Measurements from ENCODE around the gene SRP54. TPM values are rescaled to one million over a fixed set of nuclear protein-coding genes. Genes with fewer than 3 reads are reported as not detected.

The SRP54 gene
- total and polyA plus RNA-seq, 2 donors (not counting 3 experiments of a cell fraction or from before 2014, with no cell fraction given), result 32.8 to 63.7 TPM

DNA sequence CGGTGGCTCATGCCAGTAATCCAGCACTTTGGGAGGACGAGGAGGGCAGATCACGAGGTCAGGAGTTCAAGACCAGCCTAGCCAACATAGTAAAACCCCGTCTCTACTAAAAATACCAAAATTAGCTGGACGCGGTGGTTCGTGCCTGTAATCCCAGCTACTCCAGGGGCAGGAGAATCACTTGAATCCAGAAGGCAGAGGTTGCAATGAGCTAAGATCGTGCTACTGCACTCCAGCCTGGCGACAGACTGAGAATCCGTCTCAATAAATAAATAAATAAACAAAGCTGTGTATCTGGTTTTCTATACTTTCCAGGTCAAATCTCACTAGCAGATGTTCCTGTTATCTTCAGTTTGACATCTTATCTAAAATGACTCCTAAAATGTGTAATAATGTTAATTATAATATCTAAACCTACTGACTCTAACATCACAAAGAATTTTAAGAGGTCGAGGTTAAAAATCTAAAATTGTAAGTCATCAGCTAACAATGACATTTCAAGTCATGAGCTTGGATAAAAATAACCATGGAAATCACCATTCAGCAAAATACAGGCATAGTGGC, 2.4 kb upstream of the SRP54 start:
- Histone ChIP-seq H3K9me3 (replicated peaks; ENCODE audit: control insufficient read depth, insufficient read depth, low read length) (no peaks in the 10 kb centered on the region), H3K4me2 (ENCODE audit: insufficient read depth, low read length) (peak overlapping the region; percentile 95), H3K9ac (replicated peaks; ENCODE audit: extremely low read depth, insufficient read depth, low read length) (no peak overlapping the region), H3K36me3 (ENCODE audit: control insufficient read depth in 2 of 2, extremely low read depth in 1 of 2, insufficient read depth in 2 of 2, low read length in 2 of 2) (no peaks in the 10 kb centered on the region), H2AFZ (ENCODE audit: low read depth, low read length) (peak overlapping the region; percentile 70), H3K4me1 (ENCODE audit: control insufficient read depth, extremely low read depth, insufficient read depth, low read length) (peaks cover 15% of the 10 kb centered on the region), H3K4me3 (replicated peaks in 1 of 3; ENCODE audit: insufficient read depth in 1 of 3, low read depth in 1 of 3, low read length in 3 of 3) (peak overlapping the region in 2 of 3 experiments; percentile 85 to 91), H3K9me1 (replicated peaks; ENCODE audit: control insufficient read depth, extremely low read depth, insufficient read depth, low read length) (no peaks in the 10 kb centered on the region), H3K27me3 (ENCODE audit: control insufficient read depth in 2 of 2, insufficient read depth in 2 of 2, low read length in 2 of 2) (no peaks in the 10 kb centered on the region), H4K20me1 (replicated peaks; ENCODE audit: control insufficient read depth, extremely low read depth, insufficient read depth, low read length) (no peaks in the 10 kb centered on the region), H3K79me2 (ENCODE audit: control insufficient read depth, insufficient read depth, low read length) (peaks cover 51% of the 10 kb centered on the region), H3K27ac (ENCODE audit: insufficient read depth, low read depth, low read length) (peak overlapping the region; percentile 31)
- no peak for DNase-seq (ENCODE audit: low read depth, low spot score)
- CTCF ChIA-PET, result interaction anchor here (0.8 to 2.5 kb wide), 9 partner anchors 9 to 838 kb away, joined by 3 to 12 read pairs (median 4); partner anchors contain the start of genes BAZ1A and FAM177A1
- dilution Hi-C loops (cut with MboI; ENCODE audit: extremely low pct_ligation_motif_present, low sequenced_read_pairs), result no loop called here
- TF ChIP-seq POLR2A (IDR thresholded peaks at IDR 0.05; ENCODE audit: low read depth, low read length), result no peak
- TF ChIP-seq FOS (IDR thresholded peaks at IDR 0.05; ENCODE audit: borderline replicate concordance, insufficient read depth, low read length), result no peak
- no peak for TF ChIP-seq EZH2 (IDR thresholded peaks at IDR 0.05; ENCODE audit: borderline replicate concordance, low read depth, low read length, severe bottlenecking)
- TF ChIP-seq, protein P1, sequence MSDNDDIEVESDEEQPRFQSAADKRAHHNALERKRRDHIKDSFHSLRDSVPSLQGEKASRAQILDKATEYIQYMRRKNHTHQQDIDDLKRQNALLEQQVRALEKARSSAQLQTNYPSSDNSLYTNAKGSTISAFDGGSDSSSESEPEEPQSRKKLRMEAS (IDR thresholded peaks at IDR 0.05; ENCODE audit: insufficient read depth, insufficient read length), result no peak
- TF ChIP-seq JUN (IDR thresholded peaks at IDR 0.05; ENCODE audit: borderline replicate concordance, insufficient read depth, insufficient read length, low read depth), result no peak
- intact Hi-C loops (cut with micrococcal nuclease), result loop anchor here (5.0 to 10.0 kb wide), 3 partner anchors 268 to 314 kb away; partner anchors contain the start of genes CFL2 and PSMA6
- FAIRE-seq, result no peak
- no TSS peak for BruUV-seq (replicated peaks)
- POLR2A ChIA-PET, result interaction anchor here (0.6 to 2.1 kb wide), 2 partner anchors 66 to 313 kb away, joined by 5 read pairs; partner anchors contain the start of gene FAM177A1
